GM15510 (cell line): ENCODE measurements around the gene ST7L.

ENCODE experiments used
- POLR2A ChIP-seq: IDR thresholded peaks from 3 replicates; pipeline ENCODE4 v1.6.1; 2011; ENCODE audit warnings: borderline replicate concordance; ENCODE audit not compliant: insufficient read length; ENCODE audit errors: extremely low read depth

The ST7L gene

GRCh38 chr1:112504661-112505399 is 114.1 kb downstream of the ST7L start:
- no peak for TF ChIP-seq POLR2A

- TF ChIP-seq POLR2A: no peak
Measured at GRCh38 chr1:112504001-112504660, 114.8 kb downstream of the ST7L start.

DNA sequence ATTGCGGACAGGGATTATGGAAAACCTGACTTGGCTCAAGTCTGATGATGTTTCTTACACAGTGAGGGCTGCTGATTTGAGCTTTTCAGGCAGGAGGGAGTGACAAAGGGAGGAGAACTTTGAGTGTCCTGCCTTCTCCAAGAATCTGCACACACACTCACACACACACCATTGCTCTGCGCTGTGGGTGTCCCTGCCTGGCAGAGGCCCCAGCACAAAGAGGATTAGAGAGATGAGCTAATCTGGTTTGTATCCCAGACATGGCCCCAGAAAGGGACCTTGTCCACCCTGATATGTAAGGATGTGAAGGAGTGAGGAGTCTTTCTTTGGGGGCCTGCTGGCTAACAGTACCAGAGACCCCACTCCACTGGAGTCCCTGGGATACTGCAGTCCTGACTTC is 116.1 kb downstream of the ST7L start:
- no peak for TF ChIP-seq POLR2A

- no peak for TF ChIP-seq POLR2A
Measured at GRCh38 chr1:112501810-112502641, 116.9 kb downstream of the ST7L start.

DNA sequence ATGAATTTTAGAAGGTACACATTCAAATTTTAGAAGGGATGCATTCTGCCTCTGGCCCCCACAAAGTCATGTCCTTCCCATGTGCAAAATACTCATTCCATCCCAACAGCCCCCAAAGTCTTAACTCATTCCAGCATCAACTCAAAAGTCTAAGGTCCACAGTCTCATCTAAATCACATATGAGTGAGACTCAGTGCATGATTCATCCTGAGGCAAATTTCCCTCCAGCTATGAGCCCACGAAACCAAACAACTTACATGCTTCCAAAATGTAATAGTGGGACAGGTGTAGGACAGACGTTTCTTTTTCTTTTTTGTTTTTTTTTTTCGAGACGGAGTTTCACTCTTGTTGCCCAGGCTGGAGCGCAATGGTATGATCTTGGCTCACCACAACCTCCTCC is 122.7 kb downstream of the ST7L start:
- no peak for TF ChIP-seq POLR2A

DNA sequence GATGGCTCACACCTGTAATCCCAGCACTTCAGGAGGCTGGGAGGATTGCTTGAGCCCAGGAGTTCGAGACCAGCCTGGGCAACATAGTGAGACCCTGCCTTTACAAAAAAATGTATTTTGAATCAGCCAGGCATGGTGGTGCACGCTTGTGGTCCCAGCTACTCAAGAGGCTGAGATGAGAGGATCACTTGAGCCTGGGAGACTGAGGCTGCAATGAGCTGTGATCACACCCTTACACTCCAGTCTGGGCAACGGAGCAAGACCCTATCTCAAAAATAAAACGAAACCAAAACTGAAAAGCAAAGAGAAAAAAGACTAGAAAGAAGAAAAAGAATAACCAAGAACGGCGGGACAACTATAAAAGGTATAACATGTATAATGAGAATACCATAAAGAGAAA is 125.6 kb downstream of the ST7L start:
- TF ChIP-seq POLR2A: no peak

DNA sequence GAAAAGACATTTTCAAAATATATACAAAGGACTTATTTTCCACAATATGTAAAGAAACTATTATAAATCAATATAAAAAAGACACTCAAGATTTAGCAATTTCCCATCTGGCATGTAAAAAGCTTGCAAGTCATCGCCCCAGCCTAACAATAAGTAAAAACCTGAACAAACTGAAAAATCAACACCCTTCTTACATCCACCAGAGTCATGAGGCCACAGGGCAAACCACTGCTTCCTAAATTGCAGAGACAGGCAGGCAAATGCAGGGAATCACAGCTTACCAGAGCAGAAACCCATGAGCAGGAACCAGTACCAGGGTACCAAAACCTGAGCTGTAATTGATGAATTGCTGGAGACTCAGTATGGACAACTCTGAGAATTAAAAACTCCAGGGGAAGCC is 126.9 kb downstream of the ST7L start:
- no peak for TF ChIP-seq POLR2A

GRCh38 chr1:112488141-112488540 is 130.8 kb downstream of the ST7L start:
- no peak for TF ChIP-seq POLR2A

- TF ChIP-seq POLR2A: no peak
Measured at GRCh38 chr1:112478314-112478713, 140.6 kb downstream of the ST7L start.

GRCh38 chr1:112477550-112477949 is 141.4 kb downstream of the ST7L start:
- no peak for TF ChIP-seq POLR2A
